Measurements from ENCODE around the gene ADAMTS12. TPM values are rescaled to one million over a fixed set of nuclear protein-coding genes. Genes with fewer than 3 reads are reported as not detected.
"Not testable (repeated sequence)": the region's sequence is repeated elsewhere in the genome, so short reads cannot be mapped to it uniquely, and the experiment has no call there.

ADAMTS12 gene
- total RNA-seq, 1 experiment from 2014 or later: 31.7 TPM

- DNase-seq (ENCODE audit: low read depth): no peak
Observed at GRCh38 chr5:33530183-33531036, 361.4 kb downstream of the ADAMTS12 start.

DNA sequence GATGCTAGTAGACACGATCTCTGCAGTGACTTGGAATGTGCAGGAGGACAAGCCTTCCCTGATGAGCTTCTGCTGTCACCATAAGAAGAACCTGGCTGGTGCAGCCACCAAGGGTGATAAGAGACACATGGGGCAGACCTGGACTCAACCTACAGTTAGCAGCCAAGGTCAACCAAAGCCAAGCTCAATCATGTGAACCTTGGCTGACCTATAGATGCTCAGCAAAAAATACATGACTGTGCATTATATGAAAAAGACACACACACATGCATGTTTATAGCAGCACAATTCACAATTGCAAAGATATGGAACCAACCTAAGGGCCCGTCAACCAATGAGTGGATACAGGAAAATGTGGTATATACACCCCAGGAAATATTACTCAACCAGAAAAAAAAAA is 364.1 kb downstream of the ADAMTS12 start:
- DNase-seq (ENCODE audit: low read depth): no peak

- DNase-seq (ENCODE audit: low read depth): no peak
Observed at GRCh38 chr5:33526755-33527154, 365.0 kb downstream of the ADAMTS12 start.

DNA sequence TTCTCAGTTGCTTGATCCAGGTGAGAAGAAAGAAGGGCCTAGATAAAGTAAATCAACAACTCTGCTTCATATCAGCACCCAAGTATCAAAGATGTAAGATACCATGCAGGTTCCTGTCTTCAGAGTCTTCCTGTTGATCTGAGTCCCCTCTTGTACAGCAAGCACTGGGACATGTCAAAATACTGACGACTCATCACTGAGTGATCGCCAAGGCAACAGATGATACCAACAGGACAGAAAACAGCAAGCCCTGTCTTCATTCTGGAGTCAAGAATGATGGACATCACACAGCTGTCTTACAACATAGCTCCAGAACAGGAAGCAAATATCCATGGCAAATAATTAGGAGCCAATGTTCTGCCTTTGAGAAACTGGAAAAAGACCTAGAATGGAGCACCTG is 367.3 kb downstream of the ADAMTS12 start:
- peak; percentile 27 for DNase-seq (ENCODE audit: low read depth)

DNA sequence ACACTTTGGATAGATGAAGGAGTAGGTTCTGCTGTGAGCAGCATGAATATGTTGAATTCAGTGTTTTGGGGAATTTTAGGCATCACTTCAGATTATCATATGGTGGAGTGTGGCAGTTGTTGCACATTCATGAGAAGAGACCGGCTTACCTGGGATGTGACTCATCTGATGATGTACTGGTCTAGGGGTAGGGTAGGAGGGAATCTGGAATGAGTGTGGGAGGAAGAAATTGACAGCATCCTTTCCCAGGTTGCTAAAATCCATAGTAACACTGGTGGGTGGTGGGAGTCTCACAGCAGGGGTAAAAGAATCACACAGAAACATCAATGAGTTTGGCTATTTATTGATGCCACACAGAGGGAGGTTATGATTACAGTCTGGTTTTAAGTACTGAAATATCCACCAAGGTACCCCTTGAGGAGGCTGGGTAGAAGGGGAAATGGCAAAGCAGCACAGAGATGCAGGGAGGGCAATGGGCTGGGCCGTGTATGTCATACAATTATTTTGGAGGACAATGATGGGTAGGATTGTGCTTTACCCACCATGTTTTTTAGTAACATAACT is 368.5 kb downstream of the ADAMTS12 start:
- no peak for DNase-seq (ENCODE audit: low read depth)

DNA sequence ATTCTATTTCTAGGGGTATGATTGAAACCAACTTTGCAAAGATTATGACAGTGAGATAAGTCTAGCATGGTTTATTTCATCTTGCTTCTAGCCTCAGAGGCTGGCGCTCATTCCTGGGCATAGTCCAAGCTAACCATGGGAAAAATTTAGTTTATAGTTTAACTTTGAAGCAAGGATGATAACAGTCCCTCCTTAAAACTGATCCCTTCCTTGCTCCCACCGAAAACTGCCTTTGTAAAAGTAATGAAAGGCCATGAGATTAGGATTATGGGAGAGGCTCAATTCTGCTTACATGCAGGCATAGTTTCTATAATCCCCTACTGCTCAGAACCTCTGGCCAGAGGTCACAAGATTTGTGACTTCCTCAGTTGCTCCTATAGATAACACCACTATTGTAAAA is 375.4 kb downstream of the ADAMTS12 start:
- DNase-seq (ENCODE audit: low read depth): no peak

DNA sequence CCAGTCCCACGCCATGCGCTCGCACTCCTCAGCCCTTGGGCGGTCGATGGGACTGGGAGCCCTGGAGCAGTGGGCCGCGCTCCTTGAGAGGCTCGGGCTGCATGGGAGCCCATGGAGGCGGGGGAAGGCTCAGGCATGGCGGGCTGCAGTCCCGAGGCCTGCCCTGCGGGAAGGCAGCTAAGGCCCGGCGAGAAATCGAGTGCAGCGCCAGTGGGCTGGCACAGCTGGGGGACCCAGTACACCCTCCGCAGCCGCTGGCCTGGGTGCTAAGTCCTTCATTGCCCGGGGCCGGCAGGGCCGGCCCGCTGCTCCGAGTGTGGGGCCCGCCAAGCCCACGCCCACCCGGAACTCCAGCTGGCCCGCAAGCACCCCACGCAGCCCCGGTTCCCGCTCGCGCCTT is 376.4 kb downstream of the ADAMTS12 start:
- not testable (repeated sequence) for DNase-seq (ENCODE audit: low read depth)

- no peak for DNase-seq (ENCODE audit: low read depth)
Observed at GRCh38 chr5:33513462-33514185, 378.2 kb downstream of the ADAMTS12 start.

GRCh38 chr5:33509036-33509435 is 382.8 kb downstream of the ADAMTS12 start:
- DNase-seq (ENCODE audit: low read depth): no peak

GRCh38 chr5:33507426-33507825 is 384.4 kb downstream of the ADAMTS12 start:
- DNase-seq (ENCODE audit: low read depth): no peak

DNA sequence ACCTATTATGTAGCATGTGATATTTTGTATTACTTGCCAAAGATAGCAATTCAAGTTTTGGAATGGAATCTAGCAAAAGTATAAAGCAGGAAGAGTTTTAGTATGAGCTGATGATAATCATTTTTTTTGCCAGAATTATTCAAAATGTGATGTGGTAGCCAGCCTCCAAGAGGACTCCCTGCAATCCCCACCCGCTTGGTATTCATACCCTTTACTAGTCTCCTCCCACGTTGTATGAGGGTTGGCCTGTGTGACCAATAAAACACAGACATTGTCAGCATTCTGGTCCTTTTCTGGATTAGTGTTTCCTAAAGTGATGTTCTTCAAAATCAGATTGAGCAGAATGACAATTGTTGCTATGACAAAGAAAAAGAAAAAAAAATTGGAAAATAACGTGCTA is 387.2 kb downstream of the ADAMTS12 start:
- DNase-seq (ENCODE audit: low read depth): no peak

- no peak for DNase-seq (ENCODE audit: low read depth)
Observed at GRCh38 chr5:33501899-33502298, 389.9 kb downstream of the ADAMTS12 start.

- no peak for DNase-seq (ENCODE audit: low read depth)
Observed at GRCh38 chr5:33501260-33501659, 390.5 kb downstream of the ADAMTS12 start.

- DNase-seq (ENCODE audit: low read depth): no peak
Observed at GRCh38 chr5:33494466-33494865, 397.3 kb downstream of the ADAMTS12 start.

- no peak for DNase-seq (ENCODE audit: low read depth)
Observed at GRCh38 chr5:33491941-33492340, 399.8 kb downstream of the ADAMTS12 start.

GRCh38 chr5:33490071-33490665 is 401.6 kb downstream of the ADAMTS12 start:
- DNase-seq (ENCODE audit: low read depth): no peak

- no peak for DNase-seq (ENCODE audit: low read depth)
Observed at GRCh38 chr5:33489481-33490067, 402.2 kb downstream of the ADAMTS12 start.

DNA sequence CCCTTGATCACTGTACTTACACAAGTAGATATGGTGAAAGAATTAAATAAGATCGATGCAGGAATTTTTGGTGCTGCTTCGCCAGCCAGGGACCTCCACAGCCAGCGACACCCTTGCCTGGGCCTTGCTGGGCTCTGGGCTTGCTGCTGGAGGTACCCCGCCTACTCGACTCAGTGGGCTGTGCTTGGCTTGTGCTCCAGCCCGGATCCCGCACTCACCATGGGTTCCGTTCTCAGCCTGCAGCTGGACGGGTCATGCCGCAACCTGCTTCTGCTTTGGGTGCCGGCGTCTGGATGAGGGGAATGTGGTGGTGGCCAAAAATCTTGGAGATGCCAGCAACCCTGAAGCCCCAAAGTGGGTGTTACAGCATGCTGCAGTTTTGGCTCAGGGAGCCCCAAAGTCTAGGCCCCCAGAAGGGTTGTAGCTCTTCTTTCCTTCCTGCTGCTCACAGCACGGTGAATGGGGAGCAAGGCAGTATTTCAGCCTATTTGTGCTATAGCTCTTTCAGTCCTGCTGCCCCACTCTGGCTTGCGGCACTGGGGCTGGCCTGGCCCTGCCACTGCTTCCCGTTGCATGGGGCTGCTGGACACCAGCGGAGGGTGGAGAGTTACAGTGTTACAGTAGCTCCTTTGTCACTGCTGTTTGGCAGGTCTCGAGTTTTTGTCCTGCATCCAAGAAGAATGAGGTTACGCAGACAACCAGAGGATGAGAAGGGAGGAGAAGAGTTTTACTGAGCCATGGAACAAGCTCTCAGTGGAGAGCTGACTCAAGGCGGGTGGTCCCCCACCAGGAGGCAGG is 403.0 kb downstream of the ADAMTS12 start:
- no peak for DNase-seq (ENCODE audit: low read depth)

DNA sequence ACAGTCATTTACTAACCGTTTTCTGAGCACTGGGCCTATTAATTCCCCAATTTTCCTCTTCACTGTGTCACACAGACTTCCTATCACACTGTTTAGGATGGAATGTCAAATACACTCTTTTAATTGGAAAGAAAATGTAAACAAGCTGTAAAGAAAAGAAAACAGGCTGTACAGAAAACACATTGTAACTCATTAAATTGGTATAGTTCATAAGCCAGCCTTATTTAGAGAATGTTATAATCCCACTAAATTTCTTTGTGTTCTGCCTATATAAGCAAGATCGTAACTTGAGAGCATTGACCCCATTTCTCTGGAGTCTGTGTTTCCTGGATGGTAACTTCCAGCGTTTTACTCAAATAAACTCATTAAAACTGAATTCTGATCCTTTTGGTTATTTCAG is 404.6 kb downstream of the ADAMTS12 start:
- no peak for DNase-seq (ENCODE audit: low read depth)

- no peak for DNase-seq (ENCODE audit: low read depth)
Observed at GRCh38 chr5:33482335-33482734, 409.5 kb downstream of the ADAMTS12 start.

DNA sequence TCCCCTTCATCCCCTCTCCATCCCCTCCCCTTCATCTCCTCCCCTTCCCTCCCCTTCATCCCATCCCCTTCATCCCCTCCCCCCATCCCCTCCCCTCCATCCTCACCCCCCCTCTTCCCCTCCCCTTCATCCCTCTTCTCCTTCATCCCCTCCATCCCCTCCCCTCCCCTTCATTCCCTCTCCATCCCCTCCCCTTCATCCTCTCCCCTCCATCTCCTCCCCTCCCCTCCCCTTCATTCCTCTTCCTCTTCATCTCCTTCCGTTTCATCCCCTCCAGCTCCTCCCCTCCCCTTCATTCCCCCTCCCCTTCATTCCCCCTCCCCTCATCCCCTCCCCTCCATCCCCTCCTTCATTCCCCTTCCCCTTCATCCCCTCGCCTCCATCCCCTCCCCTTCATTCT is 410.9 kb downstream of the ADAMTS12 start:
- DNase-seq (ENCODE audit: low read depth): no peak

Data from RPMI7951 (cell line).